Tibial nerve (tissue), 3 donors: ENCODE measurements around the gene ZBTB47.

Source experiments
- CTCF ChIP-seq, 5 experiments: fragments of 200-600 bp in 3 of 5; fragments of 450-650 bp in 2 of 5; sonication (generic) in 3 of 5; IDR thresholded peaks; one replicate each; pipeline ENCODE4 v1.5.1; 2016 to 2019; ENCODE audit warnings: antibody characterized with exemption in 5 of 5, mild to moderate bottlenecking in 3 of 5, moderate library complexity in 2 of 5
- POLR2A ChIP-seq, 2 donors: fragments of 450-650 bp; IDR thresholded peaks; one replicate each; pipeline ENCODE4 v1.6.1; 2017; ENCODE audit warnings: antibody characterized with exemption in 2 of 2, mild to moderate bottlenecking in 2 of 2, moderate library complexity in 2 of 2

DNA sequence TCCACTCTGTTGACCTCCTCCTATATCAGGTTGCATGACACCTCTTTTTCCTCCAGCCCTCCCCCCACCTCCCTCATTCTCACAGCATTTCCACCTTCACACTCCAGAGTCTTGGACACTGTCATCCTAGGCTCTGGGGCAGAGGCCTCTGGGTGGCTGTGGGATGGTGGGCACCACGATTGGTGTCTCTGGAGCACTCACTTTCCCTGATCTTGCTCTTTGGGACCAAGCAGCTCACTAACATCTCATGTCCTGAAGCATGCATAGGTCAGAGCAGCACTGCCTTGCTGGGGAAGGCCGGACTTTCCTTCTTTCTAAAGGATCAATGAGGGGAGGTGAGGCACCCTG, 14.9 kb downstream of the ZBTB47 start:
- no peak for TF ChIP-seq POLR2A (IDR thresholded peaks at IDR 0.05)
- TF ChIP-seq CTCF (IDR thresholded peaks at IDR 0.05) = no peak
